MCF 10A (cell line): ENCODE data around the gene KCNH1. TPM values are rescaled to one million over a fixed set of nuclear protein-coding genes. Genes with fewer than 3 reads are reported as not detected.
A peak's percentile ranks its signal among the peaks of the same experiment; 100 is the strongest.

Experiments
- BruUV-seq: library from RNA; stranded (reverse); fragments of 400-500 nt; replicated peaks from 2 replicates; lab custom pipeline; 2021; lab: Mats Ljungman, UMichigan
- CTCF ChIA-PET: fragments of 300-600 bp; sonication (Branson Sonifier 250); formaldehyde crosslinking; extraction: SDS; loops from one replicate; lab custom pipeline; 2021; ENCODE audit warnings: antibody characterized with exemption, inconsistent platforms; lab: Yijun Ruan, JAX
- POLR2A ChIA-PET: fragments of 300-600, 350-650 bp; sonication (Branson Sonifier 250); formaldehyde crosslinking; extraction: SDS; loops from one replicate; lab custom pipeline; 2020; ENCODE audit warnings: antibody characterized with exemption, inconsistent platforms; lab: Yijun Ruan, JAX
- DNase-seq: peaks from one replicate; pipeline ENCODE4 v3.0.0-alpha.2; 2018; ENCODE audit not compliant: unreplicated experiment
- H3K27ac Mint-ChIP-seq: one replicate; pipeline ENCODE4 v1.8.0; 2022; ENCODE audit warnings: mild to moderate bottlenecking, low read depth, mixed read lengths; ENCODE audit not compliant: unreplicated experiment
- H3K27me3 Mint-ChIP-seq: one replicate; pipeline ENCODE4 v1.8.0; 2022; ENCODE audit warnings: mixed read lengths; ENCODE audit not compliant: insufficient read depth, unreplicated experiment
- H3K36me3 Mint-ChIP-seq: one replicate; pipeline ENCODE4 v1.8.0; 2022; ENCODE audit warnings: mild to moderate bottlenecking, moderate library complexity, mixed read lengths; ENCODE audit not compliant: insufficient read depth, unreplicated experiment
- H3K4me1 Mint-ChIP-seq: one replicate; pipeline ENCODE4 v1.8.0; 2022; ENCODE audit warnings: mixed read lengths; ENCODE audit not compliant: insufficient read depth, unreplicated experiment
- H3K4me3 Mint-ChIP-seq: one replicate; pipeline ENCODE4 v1.8.0; 2022; ENCODE audit warnings: mild to moderate bottlenecking, moderate library complexity, mixed read lengths; ENCODE audit not compliant: unreplicated experiment
- H3K9me3 Mint-ChIP-seq: one replicate; pipeline ENCODE4 v1.8.0; 2022; ENCODE audit warnings: mixed read lengths; ENCODE audit not compliant: unreplicated experiment
- intact Hi-C: fragments of 100-400 bp; cut with micrococcal nuclease; formaldehyde crosslinking; loops from 2 replicates; pipeline ENCODE4 v1.14.1; 2022
- total RNA-seq: library from RNA; stranded (reverse); gene quantifications from 2 replicates; pipeline ENCODE4 v1.2.3, GENCODE V29; 2022
- TF ChIP-seq, protein P1 (sequence below): fragments of 200-600 bp; IDR thresholded peaks from one replicate; pipeline ENCODE4 v1.8.0; 2022; ENCODE audit warnings: antibody characterized with exemption, mild to moderate bottlenecking; ENCODE audit not compliant: unreplicated experiment

The KCNH1 gene
- total RNA-seq, 1 experiment from 2014 or later, result 0.19 TPM

DNA sequence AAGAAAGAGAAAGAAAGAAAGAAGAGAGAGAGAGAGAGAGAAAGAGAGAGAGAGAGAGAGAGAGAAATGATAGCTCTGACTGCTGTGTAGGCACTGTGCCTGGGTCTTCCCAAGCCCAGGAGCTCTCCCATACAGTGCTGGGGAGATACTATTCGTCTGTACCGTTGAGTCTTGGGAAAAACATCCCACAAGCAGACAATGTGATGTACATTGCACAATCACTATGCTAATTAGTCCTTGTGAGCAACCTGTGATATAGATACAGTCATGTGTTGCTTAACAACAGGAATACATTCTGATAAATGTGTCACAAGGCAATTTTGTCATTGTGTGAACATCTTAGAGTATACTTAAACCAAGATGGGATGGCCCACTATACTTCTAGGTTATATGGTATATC lies 424.2 kb downstream of the KCNH1 start:
- intact Hi-C loops, result loop anchor here (10.0 kb wide), 1 partner anchor 125 kb away; no protein-coding TSS in a partner anchor
- Mint-ChIP-seq H3K27ac (no peak overlapping the region), H3K27me3 (no peaks in the 10 kb centered on the region), H3K4me3 (no peak overlapping the region), H3K36me3 (no peaks in the 10 kb centered on the region), H3K4me1 (peaks cover 6% of the 10 kb centered on the region), H3K9me3 (no peaks in the 10 kb centered on the region)
- ChIA-PET CTCF (interaction anchor here (0.6 to 1.1 kb wide), 4 partner anchors 62 to 503 kb away, joined by 3 to 4 read pairs (median 4); no protein-coding TSS in a partner anchor), POLR2A (interaction anchor here (0.6 to 0.7 kb wide), 2 partner anchors 98 to 716 kb away, joined by 3 to 4 read pairs; no protein-coding TSS in a partner anchor)
- BruUV-seq, result no TSS peak
- peak; percentile 69 for DNase-seq
- TF ChIP-seq, protein P1, sequence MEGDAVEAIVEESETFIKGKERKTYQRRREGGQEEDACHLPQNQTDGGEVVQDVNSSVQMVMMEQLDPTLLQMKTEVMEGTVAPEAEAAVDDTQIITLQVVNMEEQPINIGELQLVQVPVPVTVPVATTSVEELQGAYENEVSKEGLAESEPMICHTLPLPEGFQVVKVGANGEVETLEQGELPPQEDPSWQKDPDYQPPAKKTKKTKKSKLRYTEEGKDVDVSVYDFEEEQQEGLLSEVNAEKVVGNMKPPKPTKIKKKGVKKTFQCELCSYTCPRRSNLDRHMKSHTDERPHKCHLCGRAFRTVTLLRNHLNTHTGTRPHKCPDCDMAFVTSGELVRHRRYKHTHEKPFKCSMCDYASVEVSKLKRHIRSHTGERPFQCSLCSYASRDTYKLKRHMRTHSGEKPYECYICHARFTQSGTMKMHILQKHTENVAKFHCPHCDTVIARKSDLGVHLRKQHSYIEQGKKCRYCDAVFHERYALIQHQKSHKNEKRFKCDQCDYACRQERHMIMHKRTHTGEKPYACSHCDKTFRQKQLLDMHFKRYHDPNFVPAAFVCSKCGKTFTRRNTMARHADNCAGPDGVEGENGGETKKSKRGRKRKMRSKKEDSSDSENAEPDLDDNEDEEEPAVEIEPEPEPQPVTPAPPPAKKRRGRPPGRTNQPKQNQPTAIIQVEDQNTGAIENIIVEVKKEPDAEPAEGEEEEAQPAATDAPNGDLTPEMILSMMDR, result no peak

DNA sequence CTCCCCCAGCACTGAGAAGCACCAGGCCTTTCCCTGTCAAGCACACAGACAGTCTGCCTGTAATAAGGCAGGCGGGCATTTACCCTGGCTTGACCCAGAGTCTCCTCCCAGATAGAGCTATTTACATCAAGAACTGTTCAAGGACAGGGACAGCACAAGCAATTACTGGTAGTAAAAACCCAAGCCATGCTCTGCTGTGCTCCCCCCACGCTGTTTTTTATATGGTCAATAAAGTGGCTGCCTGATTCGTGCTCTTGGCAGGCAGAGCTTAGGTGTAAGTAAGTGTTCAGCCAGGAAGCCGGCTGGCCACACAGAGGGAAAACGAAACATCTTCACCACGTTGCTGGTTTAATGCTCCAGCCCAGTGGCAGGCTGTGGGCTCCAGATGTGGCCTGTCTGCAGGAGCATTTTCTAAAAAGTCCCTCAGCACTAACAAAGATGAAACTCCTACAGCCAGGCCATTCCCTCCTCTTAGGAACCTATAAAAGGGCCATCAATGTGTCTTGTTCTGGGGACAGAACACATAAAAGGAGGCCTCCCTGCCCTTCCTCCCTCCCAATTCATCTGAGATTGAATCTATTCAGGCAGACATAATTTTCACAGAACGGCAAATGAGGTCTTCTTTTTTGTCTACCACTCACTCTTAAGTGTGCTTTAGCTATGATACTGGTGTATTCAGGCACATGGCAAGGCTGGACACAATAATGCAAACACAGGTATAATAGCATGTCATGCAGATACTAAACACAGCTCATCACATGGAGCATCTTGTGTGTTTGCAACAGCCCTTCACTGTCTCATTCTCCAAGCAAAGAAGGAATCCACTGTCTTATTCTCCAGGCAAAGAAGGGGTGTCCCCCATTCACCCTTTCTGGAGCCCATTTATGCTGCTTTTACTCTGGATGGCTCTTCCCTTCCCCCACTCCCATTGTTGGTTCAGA lies 426.4 kb downstream of the KCNH1 start:
- POLR2A ChIA-PET, result interaction anchor here (0.8 kb wide), 1 partner anchor 43 kb away, joined by 3 read pairs; no protein-coding TSS in a partner anchor
- BruUV-seq, result no TSS peak

DNA sequence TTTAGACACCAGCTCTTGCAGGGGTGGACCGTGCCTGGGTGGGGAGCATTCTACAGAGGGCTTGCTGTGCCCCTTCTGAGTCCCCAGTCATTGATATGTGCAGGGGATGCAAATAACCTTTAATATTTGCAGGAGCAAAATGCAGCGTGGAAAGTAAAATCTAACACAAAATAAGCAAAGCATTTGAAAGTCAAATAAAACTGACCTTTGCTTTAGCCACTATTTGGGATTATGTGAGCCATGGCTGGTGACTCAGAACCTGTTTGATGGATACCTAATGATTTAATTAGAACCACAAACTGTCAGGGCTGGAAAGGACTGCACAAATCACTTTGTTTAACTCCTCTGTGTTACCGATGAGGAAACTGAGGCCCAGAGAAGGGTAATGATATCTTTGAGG lies 427.7 kb downstream of the KCNH1 start:
- Mint-ChIP-seq H3K4me3 (no peak overlapping the region), H3K27me3 (peaks cover 11% of the 10 kb centered on the region), H3K27ac (no peak overlapping the region), H3K9me3 (no peaks in the 10 kb centered on the region), H3K36me3 (no peaks in the 10 kb centered on the region), H3K4me1 (peaks cover 6% of the 10 kb centered on the region)
- BruUV-seq, result no TSS peak
- ChIA-PET POLR2A (no interaction called here), CTCF (no interaction called here)
- TF ChIP-seq, protein P1, result no peak
- intact Hi-C loops, result no loop called here
- no peak for DNase-seq

More for the DNA sequence above, 426.4 kb downstream of the KCNH1 start:
- Mint-ChIP-seq H3K36me3 (no peaks in the 10 kb centered on the region), H3K27ac (no peak overlapping the region), H3K4me3 (no peak overlapping the region), H3K9me3 (no peaks in the 10 kb centered on the region), H3K27me3 (peaks cover 2% of the 10 kb centered on the region), H3K4me1 (peaks cover 6% of the 10 kb centered on the region)
- TF ChIP-seq, protein P1, result no peak
- DNase-seq, result no peak
- intact Hi-C loops, result no loop called here
- CTCF ChIA-PET, result interaction anchor here (0.6 to 1.2 kb wide), 2 partner anchors 8 to 205 kb away, joined by 3 to 4 read pairs; no protein-coding TSS in a partner anchor

- no peak for DNase-seq
- Mint-ChIP-seq H3K9me3 (no peaks in the 10 kb centered on the region), H3K4me1 (peaks cover 6% of the 10 kb centered on the region), H3K36me3 (no peaks in the 10 kb centered on the region), H3K27ac (no peak overlapping the region), H3K27me3 (peaks cover 11% of the 10 kb centered on the region), H3K4me3 (no peak overlapping the region)
- CTCF ChIA-PET, result interaction anchor here (0.5 to 1.2 kb wide), 3 partner anchors 24 to 303 kb away, joined by 3 to 4 read pairs (median 3); no protein-coding TSS in a partner anchor
- intact Hi-C loops, result no loop called here
- POLR2A ChIA-PET, result interaction anchor here (0.6 kb wide), 1 partner anchor 133 kb away, joined by 3 read pairs; no protein-coding TSS in a partner anchor
- no TSS peak for BruUV-seq
- TF ChIP-seq, protein P1, result no peak
Observed at GRCh38 chr1:210705086-210705485, 428.9 kb downstream of the KCNH1 start.
